GM10266 (cell line): Measurements from ENCODE around the gene ZNF407.

Experiments
- DNase-seq: peaks from one replicate; pipeline ENCODE4 v3.0.0; 2012; ENCODE audit errors: extremely low spot score
- CTCF ChIP-seq: IDR thresholded peaks from 2 replicates; pipeline ENCODE4 v1.5.1; 2012; ENCODE audit warnings: mild to moderate bottlenecking, low read depth; ENCODE audit not compliant: control insufficient read depth, insufficient read depth; ENCODE audit errors: missing control alignments

Gene ZNF407

GRCh38 chr18:74930616-74931015 lies 332.9 kb downstream of the ZNF407 start:
- no peak for TF ChIP-seq CTCF
- no peak for DNase-seq

DNA sequence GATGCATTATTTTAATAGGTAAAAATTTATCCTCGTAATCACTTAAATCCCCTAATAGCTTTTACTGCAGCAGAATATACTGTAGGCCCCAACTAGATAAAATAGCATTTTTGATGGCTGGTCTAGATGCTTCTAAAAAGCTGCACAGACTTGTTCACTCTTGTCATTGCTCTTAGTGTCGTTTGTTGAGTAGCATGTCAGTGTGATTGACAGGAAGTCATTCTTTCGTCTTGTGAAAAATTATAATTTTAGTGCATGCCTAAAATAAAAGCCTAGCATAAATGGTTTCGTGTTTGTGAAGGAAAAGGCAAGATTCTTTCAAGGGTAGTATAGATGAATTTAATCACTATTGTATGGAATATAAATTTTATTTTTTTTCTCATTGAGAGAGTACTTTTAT lies 336.3 kb downstream of the ZNF407 start:
- no peak for TF ChIP-seq CTCF
- no peak for DNase-seq

GRCh38 chr18:74935434-74935833 lies 337.8 kb downstream of the ZNF407 start:
- DNase-seq, result no peak
- TF ChIP-seq CTCF, result no peak

GRCh38 chr18:74936343-74936742 lies 338.7 kb downstream of the ZNF407 start:
- TF ChIP-seq CTCF, result no peak
- no peak for DNase-seq

GRCh38 chr18:74937291-74937690 lies 339.6 kb downstream of the ZNF407 start:
- no peak for DNase-seq
- no peak for TF ChIP-seq CTCF

DNA sequence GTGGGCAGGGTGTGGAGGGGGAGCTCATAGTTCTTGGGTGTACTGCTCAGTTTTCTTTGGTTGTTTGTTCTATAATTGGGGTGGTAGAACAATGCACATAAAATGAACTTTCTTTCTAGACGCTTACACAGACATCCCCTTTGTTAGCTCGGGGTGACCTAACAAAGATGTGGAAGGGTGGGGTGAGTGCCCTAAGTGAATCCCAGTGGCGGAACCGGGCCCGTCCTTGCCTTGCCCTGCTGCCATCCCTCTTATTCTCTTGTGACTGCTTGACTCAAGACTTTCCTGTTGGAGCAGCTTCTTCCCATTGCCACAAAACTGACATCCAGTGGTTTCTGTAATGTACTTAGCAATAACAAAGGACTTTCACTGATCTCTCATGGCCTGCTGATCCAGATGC lies 343.2 kb downstream of the ZNF407 start:
- TF ChIP-seq CTCF, result no peak

GRCh38 chr18:74942319-74942910 lies 344.7 kb downstream of the ZNF407 start:
- no peak for TF ChIP-seq CTCF
- DNase-seq, result peak; percentile 11

More for the DNA sequence above, 343.2 kb downstream of the ZNF407 start:
- DNase-seq, result no peak
